Neural cell (in vitro differentiated cells): Measurements from ENCODE around the gene TMEM184A.

Source experiments
- EZH2 ChIP-seq: fragments of 200-600, 300-800 bp; shearing (Covaris generic), sonication (generic); IDR thresholded peaks from 2 replicates; pipeline ENCODE4 v1.6.1; 2014; ENCODE audit warnings: antibody characterized with exemption, low read length, borderline replicate concordance, mild to moderate bottlenecking; ENCODE audit not compliant: insufficient read depth, poor library complexity, severe bottlenecking
- POLR2AphosphoS5 ChIP-seq: IDR thresholded peaks from 2 replicates; pipeline ENCODE4 v1.6.1; 2012
- RAD21 ChIP-seq: fragments of 450-650 bp; conservative IDR thresholded peaks from 2 replicates; pipeline ENCODE4 v1.6.1; 2014; ENCODE audit warnings: antibody characterized with exemption, mild to moderate bottlenecking, moderate library complexity
- TAF1 ChIP-seq: IDR thresholded peaks from 2 replicates; pipeline ENCODE4 v1.6.1; 2012; ENCODE audit warnings: low read depth
- TF ChIP-seq, protein P1 (sequence below): fragments of 450-650 bp; IDR thresholded peaks from 2 replicates; pipeline ENCODE4 v1.5.1; 2014; ENCODE audit warnings: antibody characterized with exemption, mild to moderate bottlenecking, moderate library complexity; ENCODE audit not compliant: poor library complexity, severe bottlenecking

DNA sequence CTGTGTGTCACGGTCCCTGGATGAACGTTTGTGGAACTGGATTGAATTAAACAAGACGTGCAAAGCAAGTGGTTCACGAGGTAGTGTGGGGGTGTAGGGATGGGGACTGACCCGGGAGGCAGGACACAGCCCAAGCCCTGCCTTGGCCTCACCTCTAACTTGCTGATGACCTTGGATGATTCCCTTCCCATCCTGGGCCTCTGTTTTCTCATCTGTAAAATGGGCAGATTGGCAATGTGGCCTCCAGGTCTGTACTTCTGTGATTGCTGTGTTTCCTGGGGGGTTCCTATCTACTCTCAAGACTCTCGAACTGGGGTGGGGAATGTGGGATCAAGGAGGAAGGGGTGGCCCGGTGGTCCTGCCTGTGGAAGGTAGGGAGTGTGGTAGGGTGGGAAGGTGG, 19.8 kb upstream of the TMEM184A start:
- TF ChIP-seq, protein P1, sequence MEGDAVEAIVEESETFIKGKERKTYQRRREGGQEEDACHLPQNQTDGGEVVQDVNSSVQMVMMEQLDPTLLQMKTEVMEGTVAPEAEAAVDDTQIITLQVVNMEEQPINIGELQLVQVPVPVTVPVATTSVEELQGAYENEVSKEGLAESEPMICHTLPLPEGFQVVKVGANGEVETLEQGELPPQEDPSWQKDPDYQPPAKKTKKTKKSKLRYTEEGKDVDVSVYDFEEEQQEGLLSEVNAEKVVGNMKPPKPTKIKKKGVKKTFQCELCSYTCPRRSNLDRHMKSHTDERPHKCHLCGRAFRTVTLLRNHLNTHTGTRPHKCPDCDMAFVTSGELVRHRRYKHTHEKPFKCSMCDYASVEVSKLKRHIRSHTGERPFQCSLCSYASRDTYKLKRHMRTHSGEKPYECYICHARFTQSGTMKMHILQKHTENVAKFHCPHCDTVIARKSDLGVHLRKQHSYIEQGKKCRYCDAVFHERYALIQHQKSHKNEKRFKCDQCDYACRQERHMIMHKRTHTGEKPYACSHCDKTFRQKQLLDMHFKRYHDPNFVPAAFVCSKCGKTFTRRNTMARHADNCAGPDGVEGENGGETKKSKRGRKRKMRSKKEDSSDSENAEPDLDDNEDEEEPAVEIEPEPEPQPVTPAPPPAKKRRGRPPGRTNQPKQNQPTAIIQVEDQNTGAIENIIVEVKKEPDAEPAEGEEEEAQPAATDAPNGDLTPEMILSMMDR = no peak
- no peak for TF ChIP-seq POLR2AphosphoS5
- no peak for TF ChIP-seq RAD21
- no peak for TF ChIP-seq EZH2
- no peak for TF ChIP-seq TAF1
